ENCODE results near the gene MIDN.

The MIDN gene

GRCh38 chr19:1307755-1308303 lies 59.4 kb downstream of the MIDN start:
- DNase-seq (ENCODE audit: low read depth, low spot score) = no peak
- H3K27ac ChIP-seq = no peak overlapping the region

- no peak for DNase-seq (ENCODE audit: low read depth, low spot score)
- no peak overlapping the region for H3K27ac ChIP-seq
Measured at GRCh38 chr19:1308718-1309117, 60.3 kb downstream of the MIDN start.
